HG02885 (cell line): ENCODE data around the gene TMEM219.

ENCODE experiments used
- ATAC-seq: cut with Tn5 transposase; IDR thresholded peaks from one replicate; pipeline ENCODE4 v1.9.1; 2021; ENCODE audit warnings: mild to moderate bottlenecking; ENCODE audit not compliant: unreplicated experiment, poor library complexity

Gene TMEM219

DNA sequence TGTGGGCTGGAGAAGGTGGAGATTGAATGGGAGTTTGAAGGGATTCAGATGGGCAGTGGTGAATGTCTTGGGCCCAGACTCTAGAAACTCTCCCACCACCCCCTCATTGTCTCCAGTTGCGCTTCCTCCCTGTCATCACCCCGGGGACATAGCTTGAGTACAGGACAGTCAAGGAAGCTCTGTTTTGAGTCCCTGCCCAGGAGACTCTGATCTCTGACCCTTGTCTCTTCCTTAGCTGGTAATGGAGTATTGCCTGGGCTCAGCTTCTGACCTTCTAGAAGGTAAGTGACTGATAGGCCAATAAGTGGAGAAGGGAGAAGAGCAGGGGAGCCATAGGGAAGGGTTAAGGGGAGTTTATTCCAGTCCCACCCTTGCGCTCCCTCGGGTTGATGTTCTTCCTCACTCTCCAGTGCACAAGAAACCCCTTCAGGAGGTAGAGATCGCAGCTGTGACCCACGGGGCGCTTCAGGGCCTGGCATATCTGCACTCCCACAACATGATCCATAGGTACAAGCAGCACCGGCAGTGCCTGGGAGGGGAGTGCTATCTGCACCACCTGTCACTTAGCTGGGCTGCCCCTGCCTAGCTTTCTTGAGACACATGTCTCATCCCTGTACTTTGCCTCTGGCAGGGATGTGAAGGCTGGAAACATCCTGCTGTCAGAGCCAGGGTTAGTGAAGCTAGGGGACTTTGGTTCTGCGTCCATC lies 16.8 kb downstream of the TMEM219 start:
- no peak for ATAC-seq

DNA sequence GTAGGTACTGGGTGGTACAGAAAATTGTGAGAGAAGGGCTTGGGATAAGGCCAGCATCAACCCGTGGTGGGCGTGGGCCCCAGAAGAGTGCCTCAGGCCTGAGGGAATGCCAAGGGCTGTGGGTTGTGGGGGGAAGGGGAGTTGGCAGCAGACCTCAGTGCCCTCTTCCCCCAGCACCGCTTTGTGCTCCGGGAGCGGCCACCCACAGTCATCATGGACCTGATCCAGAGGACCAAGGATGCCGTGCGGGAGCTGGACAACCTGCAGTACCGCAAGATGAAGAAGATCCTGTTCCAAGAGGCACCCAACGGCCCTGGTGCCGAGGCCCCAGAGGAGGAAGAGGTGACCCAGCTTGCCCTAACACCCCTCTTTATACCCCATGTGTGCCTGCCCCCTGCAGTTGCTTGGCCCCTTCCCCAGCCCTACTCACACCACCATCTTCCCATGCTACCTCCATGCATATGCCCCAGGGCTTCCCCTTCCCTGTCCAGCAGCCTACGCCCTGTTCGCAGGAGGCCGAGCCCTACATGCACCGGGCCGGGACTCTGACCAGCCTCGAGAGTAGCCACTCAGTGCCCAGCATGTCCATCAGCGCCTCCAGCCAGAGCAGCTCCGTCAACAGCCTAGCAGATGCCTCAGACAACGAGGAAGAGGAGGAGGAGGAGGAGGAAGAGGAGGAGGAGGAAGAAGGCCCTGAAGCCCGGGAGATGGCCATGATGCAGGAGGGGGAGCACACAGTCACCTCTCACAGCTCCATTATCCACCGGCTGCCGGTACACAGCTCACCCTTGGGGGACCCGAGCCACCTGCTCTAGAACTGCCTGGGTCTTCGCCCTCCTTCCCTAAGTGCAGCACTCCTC lies 20.9 kb downstream of the TMEM219 start:
- no peak for ATAC-seq

DNA sequence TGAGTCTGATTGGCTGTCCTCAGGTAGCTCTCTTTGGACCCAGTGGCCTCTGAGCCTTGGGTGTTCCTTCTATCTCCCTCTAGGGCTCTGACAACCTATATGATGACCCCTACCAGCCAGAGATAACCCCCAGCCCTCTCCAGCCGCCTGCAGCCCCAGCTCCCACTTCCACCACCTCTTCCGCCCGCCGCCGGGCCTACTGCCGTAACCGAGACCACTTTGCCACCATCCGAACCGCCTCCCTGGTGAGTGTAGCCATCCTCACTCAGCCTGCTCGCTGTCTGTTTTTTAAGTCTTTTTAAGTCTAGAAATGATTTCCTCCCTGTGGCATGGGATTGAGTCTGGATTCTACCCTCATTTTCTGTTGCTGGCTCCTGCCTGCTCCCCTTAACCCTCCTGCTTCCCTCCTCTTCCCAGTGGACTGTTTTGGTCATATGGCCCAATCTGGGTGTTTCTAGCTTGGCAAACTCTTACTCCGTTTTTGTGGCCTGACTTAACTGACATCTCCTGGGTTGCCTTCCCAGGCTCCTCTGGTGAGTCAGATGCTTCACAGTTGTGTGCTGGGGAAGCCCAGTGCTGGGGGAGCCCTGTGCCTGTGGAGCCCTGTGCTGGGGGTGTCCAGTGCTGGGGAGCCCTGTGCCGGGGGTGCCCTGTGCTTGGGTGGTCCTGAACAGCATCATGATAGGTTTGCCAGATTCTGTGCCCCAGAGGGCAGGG lies 21.7 kb downstream of the TMEM219 start:
- ATAC-seq, result no peak

DNA sequence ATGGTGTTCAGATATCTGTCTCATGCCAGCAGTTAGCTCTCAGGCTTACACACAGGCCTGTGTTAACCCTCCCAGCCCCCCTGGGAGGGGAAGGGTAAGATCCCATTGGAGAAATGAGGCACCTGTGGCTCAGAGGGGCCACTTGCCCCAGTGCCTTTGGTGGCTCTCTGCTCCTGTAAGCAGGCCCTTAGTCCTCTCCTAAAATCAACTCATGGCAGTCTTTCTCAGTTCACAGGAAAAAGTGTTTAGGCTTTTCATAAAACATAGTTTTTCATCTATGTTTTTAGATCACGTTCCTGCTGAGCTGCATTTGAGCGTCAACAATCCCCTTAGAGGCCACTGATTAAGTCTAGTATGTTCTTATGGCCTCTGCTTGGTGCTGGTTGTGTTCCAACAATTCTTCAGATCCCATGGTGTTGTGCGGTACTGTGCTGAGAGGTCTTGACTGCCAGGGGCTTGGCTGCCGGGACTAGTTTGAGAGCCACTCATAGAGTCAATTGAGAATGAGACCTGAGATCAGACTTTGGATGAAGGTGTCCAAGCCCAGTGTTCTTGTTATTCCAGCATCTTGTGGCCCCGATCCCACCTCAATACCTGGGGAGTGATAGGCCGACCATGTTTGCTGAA lies 22.4 kb downstream of the TMEM219 start:
- no peak for ATAC-seq

DNA sequence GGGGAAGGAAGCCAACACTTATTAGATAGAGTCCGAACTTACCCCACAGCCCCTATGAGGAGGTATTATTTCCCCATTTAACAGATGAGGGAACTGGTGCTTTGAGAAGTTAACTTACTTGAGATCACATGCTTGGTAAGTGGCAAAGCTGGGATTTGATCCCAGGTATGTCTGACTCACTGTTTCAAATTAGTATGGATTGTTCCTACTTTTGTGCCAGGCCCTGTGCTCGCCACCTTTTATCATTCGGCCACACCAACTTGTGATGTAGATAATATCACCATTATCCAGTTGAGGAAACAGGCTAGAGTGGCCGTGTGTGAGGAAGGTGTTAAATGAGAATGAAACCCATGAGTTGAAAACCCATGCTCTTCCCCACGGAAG lies 22.9 kb downstream of the TMEM219 start:
- no peak for ATAC-seq

DNA sequence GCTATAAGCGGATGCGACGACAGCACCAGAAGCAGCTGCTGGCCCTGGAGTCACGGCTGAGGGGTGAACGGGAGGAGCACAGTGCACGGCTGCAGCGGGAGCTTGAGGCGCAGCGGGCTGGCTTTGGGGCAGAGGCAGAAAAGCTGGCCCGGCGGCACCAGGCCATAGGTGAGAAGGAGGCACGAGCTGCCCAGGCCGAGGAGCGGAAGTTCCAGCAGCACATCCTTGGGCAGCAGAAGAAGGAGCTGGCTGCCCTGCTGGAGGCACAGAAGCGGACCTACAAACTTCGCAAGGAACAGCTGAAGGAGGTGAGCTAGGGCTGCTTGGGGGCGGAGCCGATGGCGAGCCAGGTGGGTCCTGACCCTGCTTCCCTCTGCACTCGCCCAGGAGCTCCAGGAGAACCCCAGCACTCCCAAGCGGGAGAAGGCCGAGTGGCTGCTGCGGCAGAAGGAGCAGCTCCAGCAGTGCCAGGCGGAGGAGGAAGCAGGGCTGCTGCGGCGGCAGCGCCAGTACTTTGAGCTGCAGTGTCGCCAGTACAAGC lies 23.5 kb downstream of the TMEM219 start:
- ATAC-seq, result no peak

DNA sequence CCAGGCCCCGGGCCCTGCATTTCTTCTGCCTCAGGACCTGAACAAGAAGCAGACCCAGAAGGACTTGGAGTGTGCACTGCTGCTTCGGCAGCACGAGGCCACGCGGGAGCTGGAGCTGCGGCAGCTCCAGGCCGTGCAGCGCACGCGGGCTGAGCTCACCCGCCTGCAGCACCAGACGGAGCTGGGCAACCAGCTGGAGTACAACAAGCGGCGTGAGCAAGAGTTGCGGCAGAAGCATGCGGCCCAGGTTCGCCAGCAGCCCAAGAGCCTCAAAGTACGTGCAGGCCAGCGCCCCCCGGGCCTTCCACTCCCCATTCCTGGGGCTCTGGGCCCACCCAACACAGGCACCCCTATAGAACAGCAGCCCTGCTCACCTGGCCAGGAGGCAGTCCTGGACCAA lies 24.4 kb downstream of the TMEM219 start:
- no peak for ATAC-seq

DNA sequence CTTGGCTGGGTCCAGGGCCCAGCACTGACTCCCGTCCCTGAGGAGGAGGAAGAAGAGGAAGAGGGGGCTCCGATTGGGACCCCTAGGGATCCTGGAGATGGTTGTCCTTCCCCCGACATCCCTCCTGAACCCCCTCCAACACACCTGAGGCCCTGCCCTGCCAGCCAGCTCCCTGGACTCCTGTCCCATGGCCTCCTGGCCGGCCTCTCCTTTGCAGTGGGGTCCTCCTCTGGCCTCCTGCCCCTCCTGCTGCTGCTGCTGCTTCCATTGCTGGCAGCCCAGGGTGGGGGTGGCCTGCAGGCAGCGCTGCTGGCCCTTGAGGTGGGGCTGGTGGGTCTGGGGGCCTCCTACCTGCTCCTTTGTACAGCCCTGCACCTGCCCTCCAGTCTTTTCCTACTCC lies 25.1 kb downstream of the TMEM219 start:
- ATAC-seq, result no peak

DNA sequence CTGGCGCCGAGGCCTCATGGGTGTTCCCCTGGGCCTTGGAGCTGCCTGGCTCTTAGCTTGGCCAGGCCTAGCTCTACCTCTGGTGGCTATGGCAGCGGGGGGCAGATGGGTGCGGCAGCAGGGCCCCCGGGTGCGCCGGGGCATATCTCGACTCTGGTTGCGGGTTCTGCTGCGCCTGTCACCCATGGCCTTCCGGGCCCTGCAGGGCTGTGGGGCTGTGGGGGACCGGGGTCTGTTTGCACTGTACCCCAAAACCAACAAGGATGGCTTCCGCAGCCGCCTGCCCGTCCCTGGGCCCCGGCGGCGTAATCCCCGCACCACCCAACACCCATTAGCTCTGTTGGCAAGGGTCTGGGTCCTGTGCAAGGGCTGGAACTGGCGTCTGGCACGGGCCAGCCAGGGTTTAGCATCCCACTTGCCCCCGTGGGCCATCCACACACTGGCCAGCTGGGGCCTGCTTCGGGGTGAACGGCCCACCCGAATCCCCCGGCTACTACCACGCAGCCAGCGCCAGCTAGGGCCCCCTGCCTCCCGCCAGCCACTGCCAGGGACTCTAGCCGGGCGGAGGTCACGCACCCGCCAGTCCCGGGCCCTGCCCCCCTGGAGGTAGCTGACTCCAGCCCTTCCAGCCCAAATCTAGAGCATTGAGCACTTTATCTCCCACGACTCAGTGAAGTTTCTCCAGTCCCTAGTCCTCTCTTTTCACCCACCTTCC lies 25.6 kb downstream of the TMEM219 start:
- no peak for ATAC-seq

DNA sequence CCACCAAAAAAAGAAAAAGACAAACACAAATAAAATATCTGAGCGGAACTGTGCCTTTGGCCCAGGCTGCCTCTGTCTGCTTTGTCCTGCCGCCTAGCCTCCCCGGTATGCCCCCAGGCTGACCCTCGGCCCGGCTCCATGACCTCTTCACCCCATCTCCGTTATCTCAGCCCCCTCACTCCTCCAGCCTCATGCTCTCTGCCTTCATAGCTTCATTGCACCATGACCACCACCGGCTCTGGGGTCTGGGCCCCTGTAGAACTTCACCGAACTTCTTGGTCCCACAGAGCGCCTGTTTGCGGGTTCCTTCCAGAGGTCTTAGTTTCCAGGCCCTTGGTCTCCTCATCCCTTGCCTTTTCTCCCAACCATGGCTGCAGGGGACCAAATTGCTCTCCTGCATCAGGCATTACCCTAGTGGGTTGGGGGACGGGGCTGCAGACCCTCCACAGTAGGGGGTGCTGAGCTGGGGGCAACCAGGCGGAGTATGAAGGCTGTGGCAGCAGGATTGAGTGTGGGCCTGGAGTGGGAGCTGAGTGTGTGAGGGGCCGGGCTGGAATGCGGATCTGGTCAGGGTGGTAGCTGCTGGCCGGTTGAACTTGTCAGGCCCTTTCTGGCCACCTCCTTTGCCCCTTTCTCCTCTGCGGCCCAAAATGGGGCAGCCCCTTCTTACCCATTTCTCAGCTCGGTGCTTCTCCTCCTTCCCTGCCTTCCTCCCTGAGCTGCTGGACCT lies 26.6 kb downstream of the TMEM219 start:
- ATAC-seq, result no peak

DNA sequence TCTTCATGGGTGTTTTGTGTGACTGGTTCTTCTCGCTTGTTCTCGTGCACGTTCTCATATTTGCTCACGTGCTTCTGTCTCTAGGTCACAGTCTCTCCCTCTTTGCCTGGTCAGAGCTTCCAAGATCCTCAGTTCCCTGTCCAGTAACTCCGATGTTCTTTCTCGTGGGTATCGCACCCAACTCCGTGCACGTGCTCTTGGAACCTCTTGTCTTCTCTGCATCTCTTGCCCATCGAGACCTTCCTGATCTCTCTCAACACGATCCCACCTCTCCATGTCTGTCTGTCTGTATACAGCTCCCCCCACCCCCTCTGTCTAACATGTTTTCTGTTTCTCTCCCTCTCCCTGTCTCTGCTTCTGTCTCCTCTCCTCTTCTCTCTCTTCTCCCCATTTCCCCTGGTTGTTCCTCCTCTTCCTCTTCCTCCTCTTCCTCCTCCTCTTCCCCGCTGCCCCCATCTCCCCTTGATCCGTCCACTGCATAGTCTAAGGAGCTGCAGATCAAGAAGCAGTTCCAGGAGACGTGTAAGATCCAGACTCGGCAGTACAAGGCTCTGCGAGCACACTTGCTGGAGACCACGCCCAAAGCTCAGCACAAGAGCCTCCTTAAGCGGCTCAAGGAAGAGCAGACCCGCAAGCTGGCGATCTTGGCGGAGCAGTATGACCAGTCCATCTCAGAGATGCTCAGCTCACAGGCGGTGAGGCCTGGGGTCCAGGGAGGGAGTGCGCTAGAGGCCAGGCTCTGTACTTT lies 27.4 kb downstream of the TMEM219 start:
- ATAC-seq, result no peak

DNA sequence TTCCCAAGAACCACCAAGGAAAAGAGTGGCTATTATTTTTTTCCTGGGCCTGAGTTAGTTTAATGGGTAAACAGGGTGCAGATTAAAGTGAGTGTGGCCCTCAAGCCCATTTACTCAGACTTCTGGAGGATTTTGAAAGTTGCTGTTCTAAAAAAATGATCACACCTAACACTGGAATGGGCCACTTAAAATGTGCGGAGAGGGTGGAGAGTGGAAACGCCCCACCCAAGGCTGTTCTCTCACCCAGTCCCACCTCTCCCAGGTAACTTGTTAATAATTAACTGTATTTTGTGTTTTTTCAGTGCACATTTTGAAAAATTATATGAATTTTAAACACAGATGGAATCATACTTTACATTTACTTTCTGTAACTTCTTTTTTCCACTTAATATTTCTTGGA lies 28.2 kb downstream of the TMEM219 start:
- ATAC-seq, result no peak

DNA sequence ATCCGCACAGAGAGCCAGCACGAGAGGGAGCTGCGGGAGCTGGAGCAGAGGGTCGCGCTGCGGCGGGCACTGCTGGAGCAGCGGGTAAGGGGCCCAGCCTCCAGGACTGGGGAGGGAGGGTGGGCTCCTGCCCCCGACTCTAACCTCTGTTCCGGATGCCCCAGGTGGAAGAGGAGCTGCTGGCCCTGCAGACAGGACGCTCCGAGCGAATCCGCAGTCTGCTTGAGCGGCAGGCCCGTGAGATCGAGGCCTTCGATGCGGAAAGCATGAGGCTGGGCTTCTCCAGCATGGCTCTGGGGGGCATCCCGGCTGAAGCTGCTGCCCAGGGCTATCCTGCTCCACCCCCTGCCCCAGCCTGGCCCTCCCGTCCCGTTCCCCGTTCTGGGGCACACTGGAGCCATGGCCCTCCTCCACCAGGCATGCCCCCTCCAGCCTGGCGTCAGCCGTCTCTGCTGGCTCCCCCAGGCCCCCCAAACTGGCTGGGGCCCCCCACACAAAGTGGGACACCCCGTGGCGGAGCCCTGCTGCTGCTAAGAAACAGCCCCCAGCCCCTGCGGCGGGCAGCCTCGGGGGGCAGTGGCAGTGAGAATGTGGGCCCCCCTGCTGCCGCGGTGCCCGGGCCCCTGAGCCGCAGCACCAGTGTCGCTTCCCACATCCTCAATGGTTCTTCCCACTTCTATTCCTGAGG lies 29.1 kb downstream of the TMEM219 start:
- ATAC-seq, result no peak

DNA sequence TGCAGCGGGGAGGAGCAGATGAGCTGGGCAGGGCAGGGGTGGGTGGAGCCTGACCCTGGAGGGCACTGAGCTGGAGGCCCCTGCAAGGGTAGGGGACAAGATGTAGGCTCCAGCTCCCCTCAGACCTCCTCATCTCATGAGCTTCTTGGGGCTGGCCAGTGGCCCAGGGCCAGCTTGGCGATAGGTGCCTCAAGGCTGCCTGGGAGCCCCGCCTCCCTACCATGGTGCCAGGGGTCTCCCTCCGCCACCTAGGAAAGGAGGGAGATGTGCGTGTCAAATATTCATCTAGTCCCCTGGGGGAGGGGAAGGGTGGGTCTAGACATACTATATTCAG lies 29.7 kb downstream of the TMEM219 start:
- no peak for ATAC-seq

DNA sequence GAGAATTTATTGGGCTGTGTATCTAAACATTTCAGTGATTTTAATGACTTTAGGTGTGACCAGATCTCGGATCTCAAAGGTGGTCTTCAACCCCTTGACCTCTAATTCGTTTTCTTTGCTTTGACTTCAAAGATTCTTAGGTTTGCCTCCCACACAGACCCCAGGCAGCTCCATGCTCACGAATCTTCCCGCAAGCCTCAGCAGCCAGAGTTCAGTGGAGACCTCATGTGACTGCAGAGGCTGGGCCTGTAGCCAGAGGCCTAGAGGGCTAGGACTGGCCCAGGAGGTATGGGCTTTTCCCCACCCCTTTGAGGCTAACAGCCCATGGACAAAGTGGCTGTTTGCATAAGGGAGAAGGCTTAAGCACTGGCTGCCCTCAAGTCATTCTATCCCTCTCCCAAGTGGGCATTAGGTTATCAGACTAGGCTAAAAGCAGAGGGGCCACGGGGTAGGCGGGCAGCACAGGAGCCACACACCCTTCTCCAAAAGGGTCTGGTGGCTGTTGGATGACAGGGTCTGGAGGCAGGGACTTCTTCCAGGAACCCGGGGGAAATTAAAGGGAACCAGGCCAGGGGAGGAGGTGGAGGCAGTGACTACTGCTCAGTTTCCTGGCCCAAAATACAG lies 30.6 kb downstream of the TMEM219 start:
- no peak for ATAC-seq

DNA sequence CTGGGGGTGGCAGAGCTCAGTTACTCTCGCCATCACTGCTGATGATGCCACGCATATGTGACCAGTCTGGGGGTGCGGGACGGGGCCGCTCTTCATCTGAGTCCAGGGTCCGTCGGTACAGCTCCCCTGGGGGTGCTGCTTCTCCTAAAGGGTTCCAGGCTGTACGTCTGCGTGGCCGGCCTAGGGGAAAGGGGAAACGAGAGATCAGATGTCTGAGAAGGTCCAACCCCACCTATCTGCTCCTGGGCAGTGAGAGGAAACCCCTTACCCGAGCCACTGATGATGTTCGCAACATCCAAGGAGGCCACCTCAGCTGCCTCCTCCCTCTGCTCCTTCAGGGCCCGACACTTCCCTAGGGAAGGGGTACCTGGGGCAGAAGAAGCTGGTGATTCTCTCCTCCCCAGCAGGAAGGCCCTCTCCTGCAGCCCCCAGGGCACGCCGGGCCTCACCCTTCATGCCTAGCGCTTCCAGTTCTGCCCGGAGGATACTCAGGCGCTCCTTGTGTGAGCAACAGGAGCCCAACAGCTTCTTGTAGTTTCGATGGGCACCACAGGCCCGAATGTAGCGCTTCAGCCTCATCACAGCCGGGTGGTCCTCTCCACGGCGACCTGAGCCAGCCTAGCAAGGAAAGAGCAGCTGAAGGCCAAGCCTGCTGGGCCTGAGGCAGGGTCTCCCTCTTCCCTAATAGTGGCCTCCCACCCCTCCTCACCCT lies 31.5 kb downstream of the TMEM219 start:
- ATAC-seq, result no peak
